Psoas muscle (tissue), 8 donors: ENCODE measurements around the gene HTRA2. TPM values are rescaled to one million over a fixed set of nuclear protein-coding genes. Genes with fewer than 3 reads are reported as not detected.
"Not testable (repeated sequence)": the region's sequence is repeated elsewhere in the genome, so short reads cannot be mapped to it uniquely, and the experiment has no call there.

Experiments used
- ATAC-seq, 4 donors: fragments of 200-7000 bp; cut with Tn5 transposase; one replicate each; pipeline ENCODE4 v1.9.1; 2020; ENCODE audit warnings: moderate library complexity in 3 of 4, mild to moderate bottlenecking in 2 of 4
- DNase-seq, 2 donors: peaks; one replicate each; pipeline ENCODE4 v3.0.0-alpha.2; 2020
- H3K27ac ChIP-seq: fragments of 200-600 bp; one replicate; pipeline ENCODE4 v1.8.0; 2022
- H3K27me3 ChIP-seq, 3 donors: fragments of 200-600 bp in 1 of 3; one replicate each; pipeline versions ENCODE4 v1.6.1 to v1.8.0; 2013 to 2022; ENCODE audit warnings: low read length in 2 of 3, mild to moderate bottlenecking in 2 of 3, moderate library complexity in 1 of 3; ENCODE audit not compliant: insufficient read depth in 3 of 3
- H3K36me3 ChIP-seq, 2 donors: fragments of 200-600 bp in 1 of 2; one replicate each; pipeline versions ENCODE4 v1.6.1 to v1.8.0; 2013 to 2022; ENCODE audit warnings: low read depth in 1 of 2, mild to moderate bottlenecking in 1 of 2, moderate library complexity in 1 of 2; ENCODE audit not compliant: insufficient read depth in 1 of 2
- H3K4me1 ChIP-seq: fragments of 200-600 bp; one replicate; pipeline ENCODE4 v1.8.0; 2022
- H3K4me3 ChIP-seq: fragments of 200-600 bp; one replicate; pipeline ENCODE4 v1.8.0; 2022; ENCODE audit warnings: mild to moderate bottlenecking
- H3K9me3 ChIP-seq: fragments of 200-600 bp; one replicate; pipeline ENCODE4 v1.8.0; 2022
- CTCF ChIP-seq: fragments of 200-600 bp; IDR thresholded peaks from one replicate; pipeline ENCODE4 v1.8.0; 2022; ENCODE audit warnings: antibody characterized with exemption
- WGBS, 3 donors: extraction: QIAGEN DNeasy Blood & Tissue Kit; methylation state at CpG; one replicate each; pipeline versions ENCODE4 v1.1.6 to v1.1.7; 2013; 5-methylcytosine and 5-hydroxymethylcytosine counted together
- intact Hi-C, 2 donors: fragments of 100-400 bp; cut with DNase I; formaldehyde crosslinking; loops; one replicate each; pipeline versions ENCODE4 v1.11.0 to v1.14.2; 2022
- polyA plus RNA-seq, 3 donors: library from polyadenylated mRNA; stranded (reverse); fragments of 200-250 nt; gene quantifications; one replicate each; pipeline ENCODE4 v1.2.3, GENCODE V29; 2013
- total RNA-seq, 4 donors: library from RNA; stranded (reverse); fragmentation: NEBNext Ultra II Directional in 2 of 4; extraction: Animal tissue kit (Norgen Biotek cat#: 25700) in 2 of 4; gene quantifications; one replicate each; pipeline versions ENCODE4 v1.2.1 to v1.2.4, GENCODE V29; 2021 to 2023
- donor health status: healthy with polysubstance abuse.
- donor health status: DM: no; HTN: no; CAD: no; lungs with moderate emphysema.
- donor health status: Bipolar disorder and iron deficiency.
- donor health status: healthy.
- donor health status: DM: yes; HTN: yes; CAD: no.
- donor health status: DM: no; HTN: no; CAD: no.
- donor health status: DM: no; HTN: no; CAD: no.
- donor health status: DM: yes; HTN: yes; CAD: no.

Gene HTRA2
- total and polyA plus RNA-seq, 7 donors, result 23.0 to 54.4 (median 27.6) TPM

GRCh38 chr2:74560591-74560990, 30.9 kb downstream of the HTRA2 start:
- DNase-seq (no peak), ATAC-seq (no peak)
- H3K27ac ChIP-seq, result no peak overlapping the region
- 43 to 57% (median 52%) methylated on average over 6 of the region's 6 CpGs for WGBS, 3 donors
- no peak overlapping the region for H3K4me3 ChIP-seq
- H3K4me1 ChIP-seq, result no peaks in the 10 kb centered on the region
- intact Hi-C loops, result no loop called here
- no peaks in the 10 kb centered on the region for H3K36me3 ChIP-seq
- no peaks in the 10 kb centered on the region for H3K9me3 ChIP-seq
- H3K27me3 ChIP-seq, result peaks cover 0 to 33% (median 9%) of the 10 kb centered on the region in 3 donors
- TF ChIP-seq CTCF, result no peak

GRCh38 chr2:74561022-74561421, 31.3 kb downstream of the HTRA2 start:
- H3K4me3 ChIP-seq, DNase-seq, H3K9me3 ChIP-seq, intact Hi-C loops, ATAC-seq, H3K27ac ChIP-seq, H3K36me3 ChIP-seq, H3K4me1 ChIP-seq: not testable (repeated sequence)
- peaks cover 0 to 30% (median 9%) of the 10 kb centered on the region in 3 donors for H3K27me3 ChIP-seq
- 91 to 95% (median 94%) methylated on average over 1 of the region's 1 CpG for WGBS, 3 donors

- 81 to 82% (median 81%) methylated on average over 7 of the region's 7 CpGs for WGBS, 3 donors
- Histone ChIP-seq H3K36me3 (no peaks in the 10 kb centered on the region), H3K27me3 (peaks cover 0 to 25% (median 7%) of the 10 kb centered on the region in 3 donors), H3K4me1 (no peaks in the 10 kb centered on the region), H3K27ac (no peak overlapping the region), H3K9me3 (no peaks in the 10 kb centered on the region), H3K4me3 (no peak overlapping the region)
- DNase-seq (no peak), ATAC-seq (no peak)
- no peak for TF ChIP-seq CTCF
- intact Hi-C loops, result no loop called here
Observed at GRCh38 chr2:74562126-74562775, 32.5 kb downstream of the HTRA2 start.

GRCh38 chr2:74564222-74564621, 34.5 kb downstream of the HTRA2 start:
- no peak for DNase-seq
- Histone ChIP-seq H3K27me3 (peaks cover 0 to 25% (median 7%) of the 10 kb centered on the region in 3 donors), H3K9me3 (no peaks in the 10 kb centered on the region), H3K4me1 (no peaks in the 10 kb centered on the region), H3K36me3 (no peaks in the 10 kb centered on the region), H3K27ac (no peak overlapping the region), H3K4me3 (no peak overlapping the region)
- WGBS, 3 donors, result 70 to 79% (median 72%) methylated on average over 5 of the region's 5 CpGs
- ATAC-seq, result no peak
- no peak for TF ChIP-seq CTCF
- intact Hi-C loops, result no loop called here

GRCh38 chr2:74566076-74566753, 36.5 kb downstream of the HTRA2 start:
- no peak for ATAC-seq
- no peak for TF ChIP-seq CTCF
- WGBS, 3 donors, result 66 to 75% (median 71%) methylated on average over 7 of the region's 7 CpGs
- no peaks in the 10 kb centered on the region for H3K4me1 ChIP-seq
- H3K27ac ChIP-seq, result no peak overlapping the region
- no peak for DNase-seq
- H3K4me3 ChIP-seq, result no peak overlapping the region
- H3K27me3 ChIP-seq, result peaks cover 2 to 18% (median 4%) of the 10 kb centered on the region in 3 donors
- intact Hi-C loops, result no loop called here
- no peaks in the 10 kb centered on the region for H3K36me3 ChIP-seq
- H3K9me3 ChIP-seq, result no peaks in the 10 kb centered on the region
